ENCODE results near the gene NLRP6. TPM values are rescaled to one million over a fixed set of nuclear protein-coding genes. Genes with fewer than 3 reads are reported as not detected.

Gene NLRP6
- total RNA-seq, 4 donors from 2014 or later, result 0.13 to 0.73 (median 0.28) TPM

DNA sequence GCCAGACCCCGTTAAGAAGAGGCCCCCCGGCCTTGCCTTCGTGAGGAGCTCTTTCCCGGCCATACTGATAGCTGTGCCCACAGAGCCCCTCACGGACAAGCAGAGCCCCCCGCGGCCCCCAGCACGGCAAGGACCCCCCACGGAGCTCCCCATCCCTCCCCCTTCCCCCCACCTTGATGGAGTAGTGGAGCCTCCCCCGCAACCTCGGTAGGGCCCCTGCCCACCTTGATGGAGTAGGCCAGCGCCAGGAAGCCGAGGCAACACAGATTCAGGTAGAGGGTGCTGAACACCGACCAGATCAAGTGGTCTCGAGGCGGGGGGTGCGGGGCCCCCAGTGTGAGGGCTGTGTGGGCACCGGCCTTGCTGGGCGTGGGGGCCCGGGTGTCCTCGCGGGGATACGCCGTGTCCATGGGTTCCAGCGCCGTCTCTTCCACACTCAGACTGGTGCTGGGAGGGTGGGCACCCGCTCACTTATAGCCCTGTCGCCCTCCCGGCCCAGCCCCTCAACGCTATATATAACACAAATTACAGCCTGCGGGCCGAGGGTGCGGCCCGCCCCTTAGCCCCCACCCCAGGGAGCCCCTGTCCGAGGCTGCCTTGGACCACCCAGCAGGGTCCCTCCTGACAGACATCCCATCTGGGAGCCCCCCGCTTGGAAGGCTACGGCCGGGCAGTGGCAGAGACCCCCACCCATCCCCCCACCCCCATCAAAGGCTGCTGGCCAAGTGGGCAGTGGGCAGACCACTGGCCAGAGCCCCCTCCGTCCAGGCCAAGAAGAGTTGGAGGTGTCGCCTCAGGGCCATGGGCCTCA is 21.1 kb downstream of the NLRP6 start, which contains the start of gene IFITM5:
Gene IFITM5, minus strand, starts transcription at position 446 of the 811 bp plus-strand sequence. Its CDS starts 36 bp downstream, at position 410.
- peaks cover 0 to 4% of the 10 kb centered on the region in 2 donors for H3K4me1 ChIP-seq
- no peak within 1 kb of the TSS for H3K27ac ChIP-seq
- no peaks in the 10 kb centered on the region for H3K36me3 ChIP-seq
- TF ChIP-seq, protein P1, sequence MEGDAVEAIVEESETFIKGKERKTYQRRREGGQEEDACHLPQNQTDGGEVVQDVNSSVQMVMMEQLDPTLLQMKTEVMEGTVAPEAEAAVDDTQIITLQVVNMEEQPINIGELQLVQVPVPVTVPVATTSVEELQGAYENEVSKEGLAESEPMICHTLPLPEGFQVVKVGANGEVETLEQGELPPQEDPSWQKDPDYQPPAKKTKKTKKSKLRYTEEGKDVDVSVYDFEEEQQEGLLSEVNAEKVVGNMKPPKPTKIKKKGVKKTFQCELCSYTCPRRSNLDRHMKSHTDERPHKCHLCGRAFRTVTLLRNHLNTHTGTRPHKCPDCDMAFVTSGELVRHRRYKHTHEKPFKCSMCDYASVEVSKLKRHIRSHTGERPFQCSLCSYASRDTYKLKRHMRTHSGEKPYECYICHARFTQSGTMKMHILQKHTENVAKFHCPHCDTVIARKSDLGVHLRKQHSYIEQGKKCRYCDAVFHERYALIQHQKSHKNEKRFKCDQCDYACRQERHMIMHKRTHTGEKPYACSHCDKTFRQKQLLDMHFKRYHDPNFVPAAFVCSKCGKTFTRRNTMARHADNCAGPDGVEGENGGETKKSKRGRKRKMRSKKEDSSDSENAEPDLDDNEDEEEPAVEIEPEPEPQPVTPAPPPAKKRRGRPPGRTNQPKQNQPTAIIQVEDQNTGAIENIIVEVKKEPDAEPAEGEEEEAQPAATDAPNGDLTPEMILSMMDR (IDR thresholded peaks at IDR 0.05), result no peak
- TF ChIP-seq POLR2A (IDR thresholded peaks at IDR 0.05), result no peak
- intact Hi-C loops (cut with DNase I), result no loop called here
- H3K9me3 ChIP-seq, result no peaks in the 10 kb centered on the region
- no peak within 1 kb of the TSS for H3K4me3 ChIP-seq (replicated peaks in 1 of 3)
- 60 to 68% methylated on average over 17 to 19 of the region's 40 CpGs for WGBS, 2 donors
- DNase-seq, result no peak
- no peaks in the 10 kb centered on the region for H3K27me3 ChIP-seq

DNA sequence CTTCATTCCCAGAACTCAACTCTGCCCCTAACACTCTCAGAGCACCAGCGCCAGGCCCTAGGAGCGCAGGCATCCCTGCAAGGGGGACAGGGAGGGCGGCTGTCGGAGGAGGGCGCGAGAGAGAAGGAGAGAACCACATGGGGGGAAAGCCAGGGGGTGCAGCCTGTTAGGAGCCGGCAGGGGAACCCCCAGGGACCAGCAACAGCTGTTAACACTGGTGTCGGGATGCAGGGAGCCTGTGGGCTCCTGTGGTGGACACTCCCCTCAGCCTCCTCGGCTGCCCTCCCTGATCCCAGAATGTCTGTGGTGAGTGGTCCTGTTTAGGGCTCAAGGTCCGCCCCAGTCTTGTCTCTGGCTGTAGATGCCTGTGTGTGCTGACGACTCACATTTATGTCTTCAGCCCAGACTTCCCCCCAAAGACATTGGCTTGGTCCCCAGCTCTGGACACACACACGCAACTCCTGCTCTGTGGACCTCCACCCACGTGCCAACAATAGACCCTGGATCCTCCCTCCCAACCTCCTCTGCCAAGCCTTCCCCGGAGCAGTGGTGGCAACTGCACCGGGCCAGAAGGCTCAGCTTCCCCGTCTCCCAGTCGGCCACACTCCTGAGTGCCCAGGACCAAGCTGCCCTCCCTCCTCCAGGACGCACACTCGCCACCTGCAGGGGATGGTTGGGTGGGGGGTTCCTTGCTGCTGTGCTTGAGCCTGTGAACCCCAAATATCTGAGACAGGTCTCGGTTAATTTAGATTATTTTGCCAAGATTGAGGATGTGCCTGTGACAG is 21.9 kb downstream of the NLRP6 start:
- H3K27ac ChIP-seq, result no peak overlapping the region
- no peaks in the 10 kb centered on the region for H3K27me3 ChIP-seq
- H3K9me3 ChIP-seq, result no peaks in the 10 kb centered on the region
- WGBS, 2 donors, result 21 to 32% methylated on average over 13 to 14 of the region's 20 CpGs
- H3K4me3 ChIP-seq (replicated peaks in 1 of 3), result no peak overlapping the region
- intact Hi-C loops (cut with DNase I), result no loop called here
- no peaks in the 10 kb centered on the region for H3K36me3 ChIP-seq
- peaks cover 0 to 6% of the 10 kb centered on the region in 2 donors for H3K4me1 ChIP-seq
- TF ChIP-seq POLR2A (IDR thresholded peaks at IDR 0.05), result no peak
- TF ChIP-seq, protein P1 (IDR thresholded peaks at IDR 0.05), result no peak
- no peak for DNase-seq

DNA sequence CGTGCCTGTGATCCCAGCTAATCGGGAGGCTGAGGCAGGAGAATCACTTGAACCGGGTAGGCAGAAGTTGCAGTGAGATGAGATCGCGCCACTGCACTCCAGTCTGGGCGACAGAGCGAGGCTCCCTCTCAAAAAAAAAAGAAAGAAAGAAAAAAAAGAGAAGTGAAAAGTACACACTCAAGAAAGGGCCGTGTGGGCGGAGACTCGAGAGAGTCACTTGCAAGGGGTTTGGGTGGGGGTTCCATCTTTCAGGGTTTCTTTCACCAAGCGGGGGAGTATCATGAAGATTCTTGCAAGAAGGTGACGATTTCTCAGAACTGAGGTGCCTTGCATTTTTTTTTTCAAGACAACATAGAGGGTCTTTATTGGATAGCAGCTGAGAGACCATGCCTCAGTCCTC is 25.2 kb downstream of the NLRP6 start:
- Histone ChIP-seq H3K27me3 (no peaks in the 10 kb centered on the region), H3K4me1 (peaks cover 0 to 16% of the 10 kb centered on the region in 2 donors), H3K4me3 (replicated peaks in 1 of 3) (no peak overlapping the region), H3K27ac (no peak overlapping the region), H3K36me3 (no peaks in the 10 kb centered on the region), H3K9me3 (no peaks in the 10 kb centered on the region)
- DNase-seq, result no peak
- TF ChIP-seq, protein P1 (IDR thresholded peaks at IDR 0.05), result no peak
- TF ChIP-seq POLR2A (IDR thresholded peaks at IDR 0.05), result no peak
- intact Hi-C loops (cut with DNase I), result no loop called here
- 81 to 93% methylated on average over 12 of the region's 12 CpGs for WGBS, 2 donors

DNA sequence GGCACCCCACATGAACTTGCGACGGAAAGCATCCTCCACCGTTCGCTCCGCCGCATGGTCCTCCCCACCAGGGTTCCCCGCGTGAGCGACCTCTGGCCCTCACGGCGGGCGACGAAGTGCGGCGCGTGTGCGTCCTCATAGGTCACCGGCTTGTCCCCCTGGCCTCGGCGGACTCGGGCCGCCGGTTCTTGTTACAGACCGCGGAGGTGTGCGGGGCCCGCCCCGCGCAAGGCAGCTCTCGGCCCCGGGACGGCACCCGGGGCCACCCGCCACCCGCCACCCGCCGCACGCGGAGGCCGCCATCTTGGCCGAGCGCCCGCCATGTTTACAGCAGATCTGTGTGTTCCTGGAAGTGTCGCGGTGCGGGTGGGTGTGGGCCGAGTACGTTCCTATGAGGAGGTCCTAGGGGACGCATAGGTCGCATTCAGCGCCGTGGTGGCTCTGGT is 25.9 kb downstream of the NLRP6 start:
- no peaks in the 10 kb centered on the region for H3K27me3 ChIP-seq
- intact Hi-C loops (cut with DNase I), result no loop called here
- H3K4me1 ChIP-seq, result peaks cover 0 to 16% of the 10 kb centered on the region in 2 donors
- no peak overlapping the region for H3K4me3 ChIP-seq (replicated peaks in 1 of 3)
- DNase-seq, result no peak
- WGBS, 2 donors, result 88 to 90% methylated on average over 10 to 47 of the region's 52 CpGs
- H3K9me3 ChIP-seq, result no peaks in the 10 kb centered on the region
- TF ChIP-seq, protein P1 (IDR thresholded peaks at IDR 0.05), result no peak
- no peak for TF ChIP-seq POLR2A (IDR thresholded peaks at IDR 0.05)
- H3K27ac ChIP-seq, result no peak overlapping the region
- no peaks in the 10 kb centered on the region for H3K36me3 ChIP-seq
